Neural crest cell (in vitro differentiated cells): ENCODE measurements around the gene KCNK1. TPM values are rescaled to one million over a fixed set of nuclear protein-coding genes. Genes with fewer than 3 reads are reported as not detected.

ENCODE experiments used
- DNase-seq: peaks from one replicate; pipeline ENCODE4 v3.0.0; 2021; ENCODE audit warnings: low read depth, mixed read lengths, low spot score
- H3K27ac Mint-ChIP-seq: one replicate; pipeline ENCODE4 v1.8.0; 2021; ENCODE audit warnings: mild to moderate bottlenecking, mixed read lengths; ENCODE audit not compliant: unreplicated experiment
- H3K27me3 Mint-ChIP-seq: 2 replicates; pipeline ENCODE4 v1.8.0; 2021; ENCODE audit warnings: low read depth, mild to moderate bottlenecking, mixed read lengths
- H3K36me3 Mint-ChIP-seq: 2 replicates; pipeline ENCODE4 v1.8.0; 2021; ENCODE audit warnings: low read depth, mild to moderate bottlenecking, mixed read lengths
- H3K4me1 Mint-ChIP-seq: 2 replicates; pipeline ENCODE4 v1.8.0; 2021; ENCODE audit warnings: mixed read lengths
- H3K4me3 Mint-ChIP-seq: one replicate; pipeline ENCODE4 v1.8.0; 2021; ENCODE audit warnings: mild to moderate bottlenecking, mixed read lengths
- H3K9me3 Mint-ChIP-seq: 2 replicates; pipeline ENCODE4 v1.8.0; 2021; ENCODE audit warnings: mixed read lengths
- total RNA-seq: library from RNA; stranded (reverse); gene quantifications from 2 replicates; pipeline ENCODE4 v1.2.1, GENCODE V29; 2021
- TF ChIP-seq, protein P1 (sequence below): fragments of 200-600 bp; sonication (generic); conservative IDR thresholded peaks from 2 replicates; pipeline ENCODE4 v1.5.0; 2021; ENCODE audit warnings: antibody characterized with exemption, mild to moderate bottlenecking

The KCNK1 gene
- total RNA-seq, 1 donor from 2014 or later: 0.56 TPM

DNA sequence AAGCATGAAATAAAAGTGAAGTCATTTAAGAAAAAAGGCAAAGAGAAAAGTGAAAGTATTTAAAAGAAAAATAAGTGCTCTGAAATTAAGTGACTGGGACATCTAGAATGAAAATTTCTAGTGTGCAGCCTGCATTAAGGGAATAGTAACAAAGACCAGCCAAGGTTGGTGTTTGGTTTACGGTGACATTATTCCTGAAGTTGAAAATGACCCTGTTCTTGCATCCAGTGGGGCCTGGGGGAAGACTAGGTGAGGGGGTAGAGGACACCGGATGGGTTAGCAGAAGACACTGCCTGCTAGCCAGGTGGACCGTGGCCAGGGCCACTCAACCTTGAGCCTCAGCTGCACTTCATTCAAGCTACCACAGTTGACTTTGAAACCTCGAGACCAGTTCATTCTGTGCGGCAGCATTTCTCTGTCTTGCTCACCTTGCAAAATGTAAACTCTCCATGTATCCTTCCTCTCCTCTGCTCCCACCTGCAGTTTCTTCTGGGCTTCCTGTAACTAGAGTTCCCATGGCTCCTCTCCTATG is 14.3 kb upstream of the KCNK1 start:
- no peak overlapping the region for H3K27ac Mint-ChIP-seq
- no peak overlapping the region for H3K4me3 Mint-ChIP-seq
- TF ChIP-seq, protein P1, sequence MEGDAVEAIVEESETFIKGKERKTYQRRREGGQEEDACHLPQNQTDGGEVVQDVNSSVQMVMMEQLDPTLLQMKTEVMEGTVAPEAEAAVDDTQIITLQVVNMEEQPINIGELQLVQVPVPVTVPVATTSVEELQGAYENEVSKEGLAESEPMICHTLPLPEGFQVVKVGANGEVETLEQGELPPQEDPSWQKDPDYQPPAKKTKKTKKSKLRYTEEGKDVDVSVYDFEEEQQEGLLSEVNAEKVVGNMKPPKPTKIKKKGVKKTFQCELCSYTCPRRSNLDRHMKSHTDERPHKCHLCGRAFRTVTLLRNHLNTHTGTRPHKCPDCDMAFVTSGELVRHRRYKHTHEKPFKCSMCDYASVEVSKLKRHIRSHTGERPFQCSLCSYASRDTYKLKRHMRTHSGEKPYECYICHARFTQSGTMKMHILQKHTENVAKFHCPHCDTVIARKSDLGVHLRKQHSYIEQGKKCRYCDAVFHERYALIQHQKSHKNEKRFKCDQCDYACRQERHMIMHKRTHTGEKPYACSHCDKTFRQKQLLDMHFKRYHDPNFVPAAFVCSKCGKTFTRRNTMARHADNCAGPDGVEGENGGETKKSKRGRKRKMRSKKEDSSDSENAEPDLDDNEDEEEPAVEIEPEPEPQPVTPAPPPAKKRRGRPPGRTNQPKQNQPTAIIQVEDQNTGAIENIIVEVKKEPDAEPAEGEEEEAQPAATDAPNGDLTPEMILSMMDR: no peak
- DNase-seq: no peak
- H3K36me3 Mint-ChIP-seq: no peaks in the 10 kb centered on the region
- H3K27me3 Mint-ChIP-seq: peaks cover 46% of the 10 kb centered on the region
- H3K9me3 Mint-ChIP-seq: peaks cover 3% of the 10 kb centered on the region
- H3K4me1 Mint-ChIP-seq: no peaks in the 10 kb centered on the region

DNA sequence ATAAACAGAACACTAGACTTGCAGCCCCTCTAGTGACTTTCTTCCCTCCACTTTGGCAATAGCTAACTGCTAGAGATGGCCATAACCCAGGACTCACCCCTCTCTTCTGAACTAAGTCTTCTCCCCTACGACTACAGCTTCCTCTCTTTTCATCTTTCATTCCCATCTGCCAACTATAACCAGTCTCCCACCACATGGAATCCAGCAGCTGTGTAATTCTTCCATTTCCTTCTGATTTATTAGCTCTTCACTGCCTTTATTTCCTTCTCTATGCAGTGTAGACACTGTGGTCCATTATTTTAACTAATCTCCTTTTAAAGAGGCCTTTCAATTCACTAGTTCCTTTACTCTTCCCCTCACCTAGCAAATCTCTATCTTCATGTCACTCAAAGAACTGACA is 13.4 kb upstream of the KCNK1 start:
- Mint-ChIP-seq H3K36me3 (no peaks in the 10 kb centered on the region), H3K27me3 (peaks cover 46% of the 10 kb centered on the region), H3K4me3 (no peak overlapping the region), H3K4me1 (no peaks in the 10 kb centered on the region), H3K27ac (no peak overlapping the region), H3K9me3 (peaks cover 3% of the 10 kb centered on the region)
- TF ChIP-seq, protein P1: no peak
- no peak for DNase-seq

DNA sequence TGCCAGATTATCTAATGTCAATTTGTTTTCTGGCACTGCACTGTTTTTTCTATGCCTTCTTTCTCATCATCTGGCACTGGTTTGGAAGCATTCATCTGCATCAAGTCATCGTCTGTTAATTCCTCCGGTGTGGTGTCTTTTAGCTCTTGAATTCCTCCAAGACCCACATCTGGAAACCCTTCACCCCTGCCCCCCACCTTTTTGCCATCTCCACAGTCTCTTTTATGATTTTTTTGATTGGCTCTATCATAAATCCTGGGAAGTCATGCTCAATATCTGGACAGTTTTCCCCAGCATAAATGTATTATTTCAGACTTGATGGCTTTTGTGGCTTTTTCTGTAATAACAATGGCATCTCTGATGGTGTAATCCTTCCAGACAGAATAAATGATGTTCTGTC is 10.4 kb upstream of the KCNK1 start:
- no peaks in the 10 kb centered on the region for H3K36me3 Mint-ChIP-seq

GRCh38 chr1:233605205-233605604 is 8.7 kb upstream of the KCNK1 start:
- TF ChIP-seq, protein P1: no peak
- H3K4me1 Mint-ChIP-seq: no peaks in the 10 kb centered on the region
- peaks cover 57% of the 10 kb centered on the region for H3K27me3 Mint-ChIP-seq

More for the DNA sequence above, 10.4 kb upstream of the KCNK1 start:
- Mint-ChIP-seq H3K4me3 (no peak overlapping the region), H3K9me3 (peaks cover 3% of the 10 kb centered on the region), H3K27ac (no peak overlapping the region), H3K27me3 (peaks cover 50% of the 10 kb centered on the region), H3K4me1 (no peaks in the 10 kb centered on the region)
- TF ChIP-seq, protein P1: no peak
- no peak for DNase-seq

DNA sequence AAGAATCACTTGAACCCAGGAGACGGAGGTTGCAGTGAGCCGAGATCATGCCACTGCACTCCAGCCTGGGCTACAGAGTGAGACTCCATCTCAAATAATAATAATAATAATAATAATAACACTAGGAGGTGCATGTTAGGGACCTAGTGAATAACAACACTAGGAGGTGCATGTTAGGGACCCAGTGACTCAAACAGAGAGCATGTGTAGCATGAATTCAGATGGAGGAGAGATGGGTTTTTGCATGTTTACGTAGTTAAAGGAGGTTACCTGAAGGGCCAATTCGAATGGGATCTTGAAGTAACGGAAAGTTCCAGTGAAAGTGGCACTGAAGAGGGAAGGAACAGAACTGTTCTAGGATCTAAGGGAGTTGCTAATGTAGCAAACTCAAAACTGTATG is 7.1 kb upstream of the KCNK1 start:
- Mint-ChIP-seq H3K9me3 (no peaks in the 10 kb centered on the region), H3K4me3 (no peak overlapping the region), H3K27ac (no peak overlapping the region), H3K36me3 (no peaks in the 10 kb centered on the region), H3K4me1 (no peaks in the 10 kb centered on the region), H3K27me3 (peaks cover 61% of the 10 kb centered on the region)
- TF ChIP-seq, protein P1: no peak
- DNase-seq: no peak

More at GRCh38 chr1:233605205-233605604, 8.7 kb upstream of the KCNK1 start:
- no peak for DNase-seq
- Mint-ChIP-seq H3K36me3 (no peaks in the 10 kb centered on the region), H3K9me3 (peaks cover 3% of the 10 kb centered on the region), H3K27ac (no peak overlapping the region), H3K4me3 (no peak overlapping the region)
